Hepatocyte (in vitro differentiated cells): ENCODE measurements around the gene NME3. TPM values are rescaled to one million over a fixed set of nuclear protein-coding genes. Genes with fewer than 3 reads are reported as not detected.
A peak's percentile ranks its signal among the peaks of the same experiment; 100 is the strongest.

Source experiments
- DNase-seq: peaks from one replicate; pipeline ENCODE4 v3.0.0-alpha.2; 2016; ENCODE audit warnings: low spot score
- H2AFZ ChIP-seq: fragments of 200-600 bp; sonication (generic); 2 replicates; pipeline ENCODE4 v1.6.0; 2016; ENCODE audit warnings: antibody characterized with exemption, mild to moderate bottlenecking
- H3K27ac ChIP-seq: fragments of 200-600 bp; sonication (generic); 2 replicates; pipeline ENCODE4 v1.5.1; 2016; ENCODE audit warnings: mild to moderate bottlenecking
- H3K27me3 ChIP-seq: fragments of 200-600 bp; sonication (generic); 2 replicates; pipeline ENCODE4 v1.6.1; 2016
- H3K36me3 ChIP-seq: fragments of 200-600 bp; sonication (generic); replicated peaks from 2 replicates; pipeline ENCODE4 v1.5.1; 2016; ENCODE audit warnings: low read depth; ENCODE audit not compliant: insufficient read depth
- H3K4me1 ChIP-seq: fragments of 200-600 bp; sonication (generic); 2 replicates; pipeline ENCODE4 v1.5.1; 2016; ENCODE audit warnings: mild to moderate bottlenecking, moderate library complexity; ENCODE audit not compliant: insufficient read depth
- H3K4me2 ChIP-seq: fragments of 200-600 bp; sonication (generic); 2 replicates; pipeline ENCODE4 v1.6.0; 2016
- H3K4me3 ChIP-seq: fragments of 200-600 bp; sonication (generic); 2 replicates; pipeline ENCODE4 v1.5.1; 2016; ENCODE audit warnings: mild to moderate bottlenecking
- H3K79me2 ChIP-seq: fragments of 200-600 bp; sonication (generic); 2 replicates; pipeline ENCODE4 v1.6.0; 2017; ENCODE audit warnings: mild to moderate bottlenecking
- H3K9me2 ChIP-seq: fragments of 200-600 bp; sonication (generic); replicated peaks from 2 replicates; pipeline ENCODE4 v1.6.0; 2017; ENCODE audit warnings: mild to moderate bottlenecking; ENCODE audit not compliant: insufficient read depth
- H3K9me3 ChIP-seq: fragments of 200-600 bp; sonication (generic); 2 replicates; pipeline ENCODE4 v1.5.1; 2016; ENCODE audit warnings: low read depth, mild to moderate bottlenecking
- H4K20me1 ChIP-seq: fragments of 200-600 bp; sonication (generic); 2 replicates; pipeline ENCODE4 v1.6.0; 2016; ENCODE audit warnings: mild to moderate bottlenecking; ENCODE audit not compliant: insufficient read depth, poor library complexity, severe bottlenecking
- EZH2 ChIP-seq: fragments of 200-600 bp; sonication (generic); IDR thresholded peaks from 2 replicates; pipeline ENCODE4 v1.6.1; 2016; ENCODE audit warnings: antibody characterized with exemption, mild to moderate bottlenecking, borderline replicate concordance
- EZH2phosphoT487 ChIP-seq: fragments of 200-600 bp; sonication (generic); IDR thresholded peaks from one replicate; pipeline ENCODE4 v1.6.1; 2018; ENCODE audit warnings: antibody characterized with exemption, mild to moderate bottlenecking, low read depth, moderate library complexity; ENCODE audit not compliant: unreplicated experiment, severe bottlenecking
- WGBS: methylation state at CpG from one replicate; pipeline ENCODE4 v1.1.6; 2016; ENCODE audit warnings: low lambda C conversion rate; ENCODE audit errors: missing lambda C conversion rate; 5-methylcytosine and 5-hydroxymethylcytosine counted together
- polyA plus RNA-seq: library from polyadenylated mRNA; unstranded; fragments of >200 nt; fragmentation: Nextera tagmentation; extraction: Ambion mirVana; gene quantifications from 2 replicates; pipeline ENCODE4 v1.2.1, GENCODE V29; 2016
- total RNA-seq: library from RNA; depleted of rRNA; stranded (reverse); fragments of >200 nt; gene quantifications from 2 replicates; pipeline ENCODE4 v1.2.3, GENCODE V29; 2014
- TF ChIP-seq, protein P1 (sequence below): fragments of 200-600 bp; sonication (generic); IDR thresholded peaks from 2 replicates; pipeline ENCODE4 v1.5.1; 2016; ENCODE audit warnings: antibody characterized with exemption, mild to moderate bottlenecking; ENCODE audit not compliant: poor library complexity

Gene NME3
- total and polyA plus RNA-seq, 2 experiments from 2014 or later = 34.8 to 86.6 TPM

DNA sequence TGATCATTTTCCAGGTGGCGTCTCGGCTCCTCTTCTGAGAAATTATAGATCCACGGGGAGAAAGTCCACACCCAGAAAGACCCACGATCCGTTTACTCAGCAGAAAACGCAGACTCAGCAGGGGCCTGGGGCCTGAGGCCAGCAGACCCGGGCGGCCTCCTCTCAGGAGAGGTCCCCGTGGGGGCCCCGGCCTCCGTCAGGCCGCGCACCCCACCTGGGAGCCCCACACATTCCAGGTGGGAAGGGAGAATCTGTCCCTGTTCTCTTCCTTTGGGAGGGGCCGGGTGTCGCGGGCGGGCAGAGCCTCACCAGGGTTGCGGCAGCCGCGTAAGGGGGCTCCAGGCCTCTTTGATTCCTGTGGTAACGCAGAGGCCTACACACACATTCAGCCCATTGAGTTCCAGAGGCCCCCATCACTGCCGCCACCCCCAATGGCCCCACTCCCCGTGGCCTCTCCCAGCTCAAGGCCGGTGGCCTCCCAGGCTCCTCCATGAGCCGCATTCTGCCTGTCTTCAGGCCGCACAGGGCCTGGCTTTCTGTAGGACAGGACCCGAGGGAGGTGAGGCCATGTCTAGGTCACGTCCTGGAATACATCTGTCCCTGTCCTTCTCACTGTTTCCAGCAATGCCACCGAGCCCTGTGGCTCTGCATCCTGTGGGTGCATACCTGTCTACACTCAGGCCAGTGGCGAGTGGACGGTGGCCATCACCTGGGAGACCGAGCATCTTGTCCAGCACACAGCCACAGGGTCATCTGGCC, 23.7 kb upstream of the NME3 start:
- H3K9me2 ChIP-seq = no peaks in the 10 kb centered on the region
- DNase-seq = peak; percentile 3
- no peaks in the 10 kb centered on the region for H3K27me3 ChIP-seq
- peak overlapping the region; percentile 30 for H3K4me2 ChIP-seq
- no peak overlapping the region for H2AFZ ChIP-seq
- H3K4me3 ChIP-seq = no peak overlapping the region
- peak overlapping the region; percentile 83 for H3K27ac ChIP-seq
- no peaks in the 10 kb centered on the region for H3K36me3 ChIP-seq
- H4K20me1 ChIP-seq = no peaks in the 10 kb centered on the region
- WGBS = 88% methylated on average over 26 of the region's 32 CpGs
- H3K79me2 ChIP-seq = no peaks in the 10 kb centered on the region
- H3K9me3 ChIP-seq = no peaks in the 10 kb centered on the region
- peaks cover 14% of the 10 kb centered on the region for H3K4me1 ChIP-seq
- TF ChIP-seq EZH2 (no peak), EZH2phosphoT487 (no peak)
- TF ChIP-seq, protein P1, sequence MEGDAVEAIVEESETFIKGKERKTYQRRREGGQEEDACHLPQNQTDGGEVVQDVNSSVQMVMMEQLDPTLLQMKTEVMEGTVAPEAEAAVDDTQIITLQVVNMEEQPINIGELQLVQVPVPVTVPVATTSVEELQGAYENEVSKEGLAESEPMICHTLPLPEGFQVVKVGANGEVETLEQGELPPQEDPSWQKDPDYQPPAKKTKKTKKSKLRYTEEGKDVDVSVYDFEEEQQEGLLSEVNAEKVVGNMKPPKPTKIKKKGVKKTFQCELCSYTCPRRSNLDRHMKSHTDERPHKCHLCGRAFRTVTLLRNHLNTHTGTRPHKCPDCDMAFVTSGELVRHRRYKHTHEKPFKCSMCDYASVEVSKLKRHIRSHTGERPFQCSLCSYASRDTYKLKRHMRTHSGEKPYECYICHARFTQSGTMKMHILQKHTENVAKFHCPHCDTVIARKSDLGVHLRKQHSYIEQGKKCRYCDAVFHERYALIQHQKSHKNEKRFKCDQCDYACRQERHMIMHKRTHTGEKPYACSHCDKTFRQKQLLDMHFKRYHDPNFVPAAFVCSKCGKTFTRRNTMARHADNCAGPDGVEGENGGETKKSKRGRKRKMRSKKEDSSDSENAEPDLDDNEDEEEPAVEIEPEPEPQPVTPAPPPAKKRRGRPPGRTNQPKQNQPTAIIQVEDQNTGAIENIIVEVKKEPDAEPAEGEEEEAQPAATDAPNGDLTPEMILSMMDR = no peak

DNA sequence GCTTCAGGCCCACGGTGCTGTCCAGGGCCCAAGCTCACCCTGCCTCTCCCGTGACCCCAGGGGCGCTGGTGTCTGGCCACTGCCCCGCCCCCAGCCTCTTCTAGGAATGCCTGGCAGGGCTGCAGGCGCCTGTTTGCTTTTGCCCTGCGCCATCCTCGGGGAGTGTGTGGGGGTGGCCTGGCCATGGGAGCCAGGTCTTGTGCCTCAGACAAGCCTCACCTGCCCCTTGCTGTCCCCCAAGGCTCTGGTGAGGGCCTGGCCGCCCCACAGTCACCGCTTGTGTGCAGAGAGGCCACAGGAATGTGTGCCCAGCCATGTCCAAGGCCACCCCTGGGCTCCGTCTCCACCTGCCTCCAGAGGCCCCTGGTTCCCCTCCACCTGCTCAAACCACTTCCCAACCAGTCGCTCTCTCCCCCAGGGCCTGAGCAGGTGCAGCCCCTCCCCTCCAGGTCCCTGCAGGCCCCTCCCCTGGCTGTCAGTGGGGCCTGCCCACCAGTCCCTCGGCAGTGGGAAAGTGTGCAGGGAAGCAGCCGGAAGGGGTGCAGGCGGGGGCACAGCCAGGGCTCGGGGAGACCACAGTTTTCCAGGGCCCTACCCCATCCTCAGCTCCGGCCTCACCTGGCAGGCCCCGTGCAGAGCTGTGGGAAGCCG, 23.0 kb upstream of the NME3 start:
- Histone ChIP-seq H3K36me3 (no peaks in the 10 kb centered on the region), H3K9me2 (no peaks in the 10 kb centered on the region), H3K27ac (peak overlapping the region; percentile 83), H4K20me1 (no peaks in the 10 kb centered on the region), H3K4me2 (peak overlapping the region; percentile 30), H3K27me3 (no peaks in the 10 kb centered on the region), H3K4me1 (peaks cover 14% of the 10 kb centered on the region), H3K4me3 (no peak overlapping the region), H3K79me2 (no peaks in the 10 kb centered on the region), H3K9me3 (no peaks in the 10 kb centered on the region), H2AFZ (no peak overlapping the region)
- TF ChIP-seq EZH2 = no peak
- TF ChIP-seq EZH2phosphoT487 = no peak
- TF ChIP-seq, protein P1 = no peak
- DNase-seq = peak; percentile 70
- WGBS = 67% methylated on average over 18 of the region's 18 CpGs

DNA sequence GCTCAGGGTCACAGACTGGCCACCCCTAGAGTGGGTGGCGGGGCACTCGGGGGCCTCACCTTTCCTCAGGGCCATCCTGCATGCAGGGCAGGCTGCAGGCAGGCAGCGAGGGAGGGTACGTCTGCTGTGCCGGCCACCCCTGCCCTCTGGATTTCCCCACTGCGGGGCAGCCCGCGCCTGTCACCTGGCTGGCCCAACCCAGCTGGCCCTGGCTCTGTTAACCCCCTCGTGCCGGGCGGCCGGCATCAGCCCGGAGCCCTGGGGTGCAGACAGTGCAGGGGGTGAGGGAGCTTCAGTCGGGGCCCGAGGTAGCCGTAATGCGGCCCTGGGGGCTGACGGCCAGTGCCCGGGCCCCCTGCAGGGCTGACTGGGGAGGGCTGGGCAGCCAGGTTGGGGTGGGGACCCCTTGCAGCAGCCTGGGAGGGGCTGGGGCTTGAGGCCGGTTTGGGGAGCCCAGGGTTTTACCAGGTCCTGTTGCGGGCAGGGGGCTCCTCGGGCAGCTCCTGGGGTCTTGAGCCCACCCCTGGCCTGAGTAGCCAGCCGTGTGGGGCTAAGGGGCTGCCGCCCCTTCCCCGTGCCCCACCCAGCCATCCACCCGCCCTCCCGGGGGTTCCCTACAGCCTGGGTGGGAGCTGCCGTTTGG, 22.4 kb upstream of the NME3 start, which contains the start of gene IGFALS:
TSS of gene IGFALS (minus strand) at position 128 of the 643 bp plus-strand sequence. CDS start at position 75, 53 bp downstream.
- Histone ChIP-seq H3K4me2 (peak within 1 kb of the TSS; percentile 30), H3K9me3 (no peaks in the 10 kb centered on the region), H2AFZ (no peak within 1 kb of the TSS), H4K20me1 (no peaks in the 10 kb centered on the region), H3K79me2 (no peaks in the 10 kb centered on the region), H3K36me3 (no peaks in the 10 kb centered on the region), H3K9me2 (no peaks in the 10 kb centered on the region), H3K27ac (peak within 1 kb of the TSS; percentile 83), H3K27me3 (no peaks in the 10 kb centered on the region), H3K4me1 (peaks cover 14% of the 10 kb centered on the region), H3K4me3 (no peak within 1 kb of the TSS)
- TF ChIP-seq EZH2phosphoT487 = no peak
- TF ChIP-seq, protein P1 = no peak
- TF ChIP-seq EZH2 = no peak
- DNase-seq = peak; percentile 38
- WGBS = 66% methylated on average over 20 of the region's 28 CpGs
